GM06990 (cell line): ENCODE data around the gene P4HTM.

Source experiments
- DNase-seq: peaks from one replicate; pipeline ENCODE4 v3.0.0-alpha.2; 2011; ENCODE audit not compliant: insufficient read length; ENCODE audit errors: extremely low read depth
- H3K27me3 ChIP-seq: replicated peaks from 2 replicates; pipeline ENCODE4 v1.6.0; 2011; ENCODE audit warnings: low read length; ENCODE audit not compliant: control insufficient read depth, insufficient read depth
- H3K36me3 ChIP-seq: 2 replicates; pipeline ENCODE4 v1.5.1; 2011; ENCODE audit warnings: low read length; ENCODE audit not compliant: control insufficient read depth, insufficient read depth
- H3K4me3 ChIP-seq: replicated peaks from 2 replicates; pipeline ENCODE4 v1.5.1; 2011; ENCODE audit warnings: low read depth, mild to moderate bottlenecking, control low read depth, low read length
- TF ChIP-seq, protein P1 (sequence below): IDR thresholded peaks from 2 replicates; pipeline ENCODE4 v1.5.1; 2011; ENCODE audit warnings: low read length, control low read depth, mild to moderate bottlenecking, inconsistent platforms; ENCODE audit not compliant: insufficient read depth, poor library complexity, severe bottlenecking

Gene P4HTM

GRCh38 chr3:48951764-48952163 lies 38.3 kb upstream of the P4HTM start:
- no peak overlapping the region for H3K4me3 ChIP-seq
- no peak for DNase-seq
- TF ChIP-seq, protein P1, sequence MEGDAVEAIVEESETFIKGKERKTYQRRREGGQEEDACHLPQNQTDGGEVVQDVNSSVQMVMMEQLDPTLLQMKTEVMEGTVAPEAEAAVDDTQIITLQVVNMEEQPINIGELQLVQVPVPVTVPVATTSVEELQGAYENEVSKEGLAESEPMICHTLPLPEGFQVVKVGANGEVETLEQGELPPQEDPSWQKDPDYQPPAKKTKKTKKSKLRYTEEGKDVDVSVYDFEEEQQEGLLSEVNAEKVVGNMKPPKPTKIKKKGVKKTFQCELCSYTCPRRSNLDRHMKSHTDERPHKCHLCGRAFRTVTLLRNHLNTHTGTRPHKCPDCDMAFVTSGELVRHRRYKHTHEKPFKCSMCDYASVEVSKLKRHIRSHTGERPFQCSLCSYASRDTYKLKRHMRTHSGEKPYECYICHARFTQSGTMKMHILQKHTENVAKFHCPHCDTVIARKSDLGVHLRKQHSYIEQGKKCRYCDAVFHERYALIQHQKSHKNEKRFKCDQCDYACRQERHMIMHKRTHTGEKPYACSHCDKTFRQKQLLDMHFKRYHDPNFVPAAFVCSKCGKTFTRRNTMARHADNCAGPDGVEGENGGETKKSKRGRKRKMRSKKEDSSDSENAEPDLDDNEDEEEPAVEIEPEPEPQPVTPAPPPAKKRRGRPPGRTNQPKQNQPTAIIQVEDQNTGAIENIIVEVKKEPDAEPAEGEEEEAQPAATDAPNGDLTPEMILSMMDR, result no peak
- no peaks in the 10 kb centered on the region for H3K36me3 ChIP-seq
- H3K27me3 ChIP-seq, result no peaks in the 10 kb centered on the region

DNA sequence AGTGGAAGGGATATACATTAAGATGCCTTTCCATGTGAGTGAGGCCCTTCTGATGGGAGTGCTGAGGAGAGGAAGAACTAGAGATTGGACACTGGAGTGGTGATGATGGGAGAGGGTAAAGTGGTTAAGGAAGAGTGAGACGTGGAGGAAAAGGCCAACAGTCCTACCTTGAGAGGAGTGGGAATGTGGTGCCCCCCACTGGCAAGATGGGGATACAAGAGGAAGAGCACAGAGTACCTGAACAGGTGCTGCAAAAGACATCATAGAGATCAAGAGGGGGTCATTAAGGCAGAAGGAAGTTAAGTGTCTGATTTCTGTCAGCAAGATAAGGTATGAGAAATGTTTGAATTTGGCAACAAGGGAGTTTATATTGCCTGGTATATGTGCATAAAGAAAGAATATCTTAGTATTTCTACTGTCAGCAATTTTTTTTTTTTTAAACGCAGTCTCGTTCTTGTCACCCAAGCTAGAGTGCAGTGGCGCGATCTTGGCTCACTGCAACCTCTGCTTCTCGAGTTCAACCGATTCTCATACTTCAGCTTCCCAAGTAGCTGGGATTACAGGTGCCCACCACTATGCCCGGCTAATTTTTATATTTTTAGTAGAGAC lies 37.4 kb upstream of the P4HTM start:
- Histone ChIP-seq H3K4me3 (no peak overlapping the region), H3K27me3 (no peaks in the 10 kb centered on the region), H3K36me3 (no peaks in the 10 kb centered on the region)
- no peak for DNase-seq
- TF ChIP-seq, protein P1, result peak; percentile 68

DNA sequence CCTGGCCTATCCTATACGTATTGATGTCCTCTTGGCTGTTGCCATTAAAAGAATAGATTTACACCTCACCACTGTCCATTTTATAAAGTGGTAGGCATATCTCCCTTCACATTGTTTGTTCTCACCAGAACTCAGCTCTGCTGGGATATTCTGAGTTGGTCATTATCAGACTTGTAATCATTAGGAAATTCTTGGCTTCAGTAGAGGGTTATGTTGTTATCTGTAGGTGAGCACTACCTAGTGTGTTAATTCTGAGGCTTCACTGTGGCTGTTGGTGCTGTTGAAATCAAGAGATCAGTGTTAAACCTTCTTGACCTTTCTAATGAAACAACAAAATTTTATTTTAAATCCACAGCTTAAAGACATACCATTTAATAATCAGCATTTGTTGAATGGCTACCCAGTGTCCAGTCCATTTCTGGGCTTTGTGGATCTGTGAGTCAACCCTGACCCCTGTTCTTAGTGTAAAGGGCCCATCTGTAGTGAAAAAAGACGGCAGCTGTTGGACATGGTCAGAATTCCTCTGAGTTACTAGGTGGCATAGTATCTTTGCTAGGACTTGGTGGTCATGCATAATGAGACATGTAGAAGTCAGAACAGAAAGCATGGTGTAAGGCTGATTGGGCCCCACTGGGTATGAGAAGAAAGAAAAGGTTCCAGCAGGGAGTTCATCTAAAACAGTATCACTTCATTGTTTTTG lies 32.9 kb upstream of the P4HTM start:
- Histone ChIP-seq H3K36me3 (peaks cover 2% of the 10 kb centered on the region; the same call in 1 of the 2 replicates), H3K27me3 (no peaks in the 10 kb centered on the region), H3K4me3 (no peak overlapping the region)
- DNase-seq, result no peak
- TF ChIP-seq, protein P1, result no peak

DNA sequence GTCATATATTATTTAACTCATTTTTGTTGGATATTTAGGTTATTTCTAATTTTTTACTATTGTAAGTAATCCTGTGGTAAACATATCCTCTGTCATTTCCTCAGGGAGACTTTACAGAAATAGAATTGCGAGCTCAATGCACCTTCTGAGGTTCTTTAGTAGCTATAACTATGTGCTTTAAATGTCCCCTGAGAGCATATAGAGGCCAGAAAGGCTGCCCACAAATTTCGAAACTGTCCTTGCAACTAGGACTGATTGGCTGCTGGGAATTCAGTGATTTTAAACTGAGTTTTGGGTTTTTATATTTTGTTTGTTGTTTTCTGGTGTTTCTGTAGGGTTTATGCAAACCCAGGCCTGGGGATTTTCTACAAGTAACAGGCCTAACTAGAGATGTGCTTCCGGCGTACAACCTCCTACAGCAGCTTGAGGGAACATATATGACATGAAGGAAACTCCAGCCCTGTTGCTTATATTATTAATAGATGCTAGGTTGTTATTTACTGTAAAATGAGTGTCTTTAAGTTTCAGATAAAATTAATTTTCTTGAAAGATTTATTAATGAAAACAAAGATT lies 29.1 kb upstream of the P4HTM start:
- DNase-seq, result no peak
- peaks cover 4% of the 10 kb centered on the region for H3K36me3 ChIP-seq
- H3K4me3 ChIP-seq, result no peak overlapping the region
- no peaks in the 10 kb centered on the region for H3K27me3 ChIP-seq
- TF ChIP-seq, protein P1, result no peak

DNA sequence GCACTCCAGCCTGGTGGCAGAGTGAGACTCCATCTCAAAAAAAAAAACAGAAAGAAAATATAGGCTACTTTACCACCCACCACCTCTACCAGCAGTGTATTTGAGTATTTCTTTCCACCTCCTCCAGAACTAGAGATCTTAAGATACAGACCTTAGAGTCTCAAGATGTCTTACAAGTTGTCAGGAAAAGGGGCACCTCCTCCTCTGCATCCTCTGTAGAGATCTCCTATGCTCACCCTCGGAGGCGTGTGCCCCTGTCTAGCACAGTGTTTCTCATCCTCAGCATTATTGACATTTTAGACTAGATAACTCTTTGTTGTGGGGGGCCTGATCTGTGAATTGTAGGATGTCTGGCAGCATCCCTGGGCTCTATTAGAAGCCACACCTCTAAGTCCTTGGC lies 27.7 kb upstream of the P4HTM start:
- Histone ChIP-seq H3K27me3 (no peaks in the 10 kb centered on the region), H3K4me3 (no peak overlapping the region), H3K36me3 (peaks cover 7% of the 10 kb centered on the region)
- no peak for DNase-seq
- TF ChIP-seq, protein P1, result no peak
